HCT116 (cell line): ENCODE measurements around the gene SPDYE16.

ENCODE experiments used
- CEBPB ChIP-seq: IDR thresholded peaks from 2 replicates; pipeline ENCODE4 v1.6.1; 2012; ENCODE audit warnings: low read depth
- CTCF ChIP-seq, 3 experiments: fragments of 200-600 bp in 1 of 3; sonication (generic) in 1 of 3; IDR thresholded peaks in 2 of 3; conservative IDR thresholded peaks in 1 of 3; 2 replicates each; pipeline ENCODE4 v1.5.1; 2012 to 2017; ENCODE audit warnings: low read depth in 2 of 3, low read length in 2 of 3, antibody characterized with exemption in 1 of 3, borderline replicate concordance in 1 of 3, control low read depth in 1 of 3, mild to moderate bottlenecking in 1 of 3, mixed read lengths in 1 of 3, mixed run types in 1 of 3, moderate library complexity in 1 of 3; ENCODE audit not compliant: insufficient read depth in 1 of 3
- EZH2 ChIP-seq: fragments of 200-600 bp; sonication (generic); IDR thresholded peaks from 2 replicates; pipeline ENCODE4 v1.6.1; 2017; ENCODE audit warnings: antibody characterized with exemption, mixed run types
- EZH2phosphoT487 ChIP-seq: fragments of 200-600 bp; IDR thresholded peaks from 2 replicates; pipeline ENCODE4 v1.6.1; 2018; ENCODE audit warnings: antibody characterized with exemption, borderline replicate concordance
- POLR2A ChIP-seq: IDR thresholded peaks from 2 replicates; pipeline ENCODE4 v1.7.0; 2011; ENCODE audit warnings: borderline replicate concordance; ENCODE audit not compliant: insufficient read depth, insufficient read length; ENCODE audit errors: extremely low read depth
- POLR2AphosphoS5 ChIP-seq: IDR thresholded peaks from 2 replicates; pipeline ENCODE4 v1.6.1; 2011; ENCODE audit warnings: mild to moderate bottlenecking, low read depth, low read length, moderate library complexity
- RAD21 ChIP-seq: IDR thresholded peaks from 2 replicates; pipeline ENCODE4 v1.6.1; 2012; ENCODE audit warnings: low read depth, mild to moderate bottlenecking
- REST ChIP-seq: IDR thresholded peaks from 2 replicates; pipeline ENCODE4 v1.6.1; 2012; ENCODE audit warnings: low read depth
- SP1 ChIP-seq: IDR thresholded peaks from 2 replicates; pipeline ENCODE4 v1.6.1; 2012; ENCODE audit warnings: low read depth
- YY1 ChIP-seq: IDR thresholded peaks from 2 replicates; pipeline ENCODE4 v1.6.1; 2011; ENCODE audit warnings: low read length, low read depth, moderate library complexity, mild to moderate bottlenecking; ENCODE audit not compliant: insufficient replicate concordance; ENCODE audit errors: extremely low read depth
- ZNF274 ChIP-seq: fragments of 200-500 bp; sonication (Bioruptor generic); IDR thresholded peaks from 2 replicates; pipeline ENCODE4 v1.6.1; 2014; ENCODE audit warnings: mild to moderate bottlenecking, low read depth, low read length, inconsistent platforms
- TF ChIP-seq, protein P1 (sequence below): IDR thresholded peaks from 2 replicates; pipeline ENCODE4 v1.6.1; 2012

GRCh38 chr7:76506081-76506440, 37.0 kb downstream of the SPDYE16 start:
- TF ChIP-seq POLR2A: no peak
- TF ChIP-seq CTCF (IDR thresholded peaks at IDR 0.05 in 2 of 3, conservative IDR thresholded peaks at IDR 0.05 in 1 of 3; ENCODE audit: borderline replicate concordance in 1 of 3, insufficient read depth in 1 of 3, low read depth in 2 of 3, low read length in 2 of 3): no peak
- no peak for TF ChIP-seq ZNF274
- no peak for TF ChIP-seq SP1
- no peak for TF ChIP-seq REST
- no peak for TF ChIP-seq POLR2AphosphoS5
- no peak for TF ChIP-seq RAD21
- no peak for TF ChIP-seq YY1
- TF ChIP-seq CEBPB: no peak
- no peak for TF ChIP-seq EZH2
- TF ChIP-seq, protein P1, sequence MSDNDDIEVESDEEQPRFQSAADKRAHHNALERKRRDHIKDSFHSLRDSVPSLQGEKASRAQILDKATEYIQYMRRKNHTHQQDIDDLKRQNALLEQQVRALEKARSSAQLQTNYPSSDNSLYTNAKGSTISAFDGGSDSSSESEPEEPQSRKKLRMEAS: no peak
- no peak for TF ChIP-seq EZH2phosphoT487
